ENCODE results near the gene C8G.

GRCh38 chr9:136956604-136957003, 11.6 kb downstream of the C8G start:
- no peak for TF ChIP-seq POLR2A (IDR thresholded peaks at IDR 0.05; ENCODE audit: low read length)
- no peak for TF ChIP-seq GATA1 (IDR thresholded peaks at IDR 0.05; ENCODE audit: low read depth, low read length)

All from erythroblast (primary cell).